Kidney epithelial cell (primary cell): Measurements from ENCODE around the gene RNH1. TPM values are rescaled to one million over a fixed set of nuclear protein-coding genes. Genes with fewer than 3 reads are reported as not detected.

ENCODE experiments used
- DNase-seq: peaks from one replicate; pipeline ENCODE4 v3.0.0-alpha.2; 2010; ENCODE audit warnings: low read depth
- H3K27me3 ChIP-seq: 2 replicates; pipeline ENCODE4 v1.6.0; 2011; ENCODE audit warnings: low read length; ENCODE audit not compliant: control insufficient read depth, insufficient read depth
- H3K36me3 ChIP-seq: 2 replicates; pipeline ENCODE4 v1.5.1; 2011; ENCODE audit warnings: low read length; ENCODE audit not compliant: control insufficient read depth, insufficient read depth
- H3K4me3 ChIP-seq: 2 replicates; pipeline ENCODE4 v1.5.1; 2011; ENCODE audit warnings: low read depth, mild to moderate bottlenecking, control low read depth, low read length
- total RNA-seq: library from RNA; depleted of rRNA; stranded (reverse); fragments of >200 nt; gene quantifications from 2 replicates; pipeline ENCODE4 v1.2.3, GENCODE V29; 2015
- TF ChIP-seq, protein P1 (sequence below): IDR thresholded peaks from 2 replicates; pipeline ENCODE4 v1.5.1; 2011; ENCODE audit warnings: mild to moderate bottlenecking, moderate library complexity, low read length, control low read depth, inconsistent platforms; ENCODE audit not compliant: insufficient read depth, poor library complexity, severe bottlenecking

The RNH1 gene
- total RNA-seq, 1 donor from 2014 or later, result 229 TPM

DNA sequence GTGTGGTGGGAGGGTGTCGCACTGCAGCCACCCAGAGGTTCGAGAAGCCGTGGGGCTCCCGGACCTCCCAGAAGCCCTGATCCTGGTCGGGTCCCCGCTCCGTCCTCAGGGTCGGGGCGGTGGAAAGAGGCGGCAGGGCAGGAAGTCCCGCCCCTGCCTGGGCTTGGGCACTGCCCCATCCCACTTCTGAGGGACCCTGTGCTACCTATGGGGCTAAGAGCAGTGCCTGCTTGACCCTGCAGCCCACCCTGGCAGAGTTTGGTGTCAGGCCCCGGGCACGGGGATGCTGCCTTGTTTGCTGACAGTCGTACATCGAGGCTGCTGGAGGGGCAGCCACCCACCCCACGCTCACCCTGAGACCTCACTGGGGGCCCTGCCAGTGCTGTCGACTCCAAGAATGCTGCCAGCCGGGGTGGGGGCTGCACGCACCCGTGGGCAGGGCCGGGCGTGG lies 19.4 kb downstream of the RNH1 start:
- no peak for DNase-seq
- Histone ChIP-seq H3K36me3 (no peaks in the 10 kb centered on the region), H3K27me3 (no peaks in the 10 kb centered on the region), H3K4me3 (no peak overlapping the region)
- TF ChIP-seq, protein P1, sequence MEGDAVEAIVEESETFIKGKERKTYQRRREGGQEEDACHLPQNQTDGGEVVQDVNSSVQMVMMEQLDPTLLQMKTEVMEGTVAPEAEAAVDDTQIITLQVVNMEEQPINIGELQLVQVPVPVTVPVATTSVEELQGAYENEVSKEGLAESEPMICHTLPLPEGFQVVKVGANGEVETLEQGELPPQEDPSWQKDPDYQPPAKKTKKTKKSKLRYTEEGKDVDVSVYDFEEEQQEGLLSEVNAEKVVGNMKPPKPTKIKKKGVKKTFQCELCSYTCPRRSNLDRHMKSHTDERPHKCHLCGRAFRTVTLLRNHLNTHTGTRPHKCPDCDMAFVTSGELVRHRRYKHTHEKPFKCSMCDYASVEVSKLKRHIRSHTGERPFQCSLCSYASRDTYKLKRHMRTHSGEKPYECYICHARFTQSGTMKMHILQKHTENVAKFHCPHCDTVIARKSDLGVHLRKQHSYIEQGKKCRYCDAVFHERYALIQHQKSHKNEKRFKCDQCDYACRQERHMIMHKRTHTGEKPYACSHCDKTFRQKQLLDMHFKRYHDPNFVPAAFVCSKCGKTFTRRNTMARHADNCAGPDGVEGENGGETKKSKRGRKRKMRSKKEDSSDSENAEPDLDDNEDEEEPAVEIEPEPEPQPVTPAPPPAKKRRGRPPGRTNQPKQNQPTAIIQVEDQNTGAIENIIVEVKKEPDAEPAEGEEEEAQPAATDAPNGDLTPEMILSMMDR, result no peak

DNA sequence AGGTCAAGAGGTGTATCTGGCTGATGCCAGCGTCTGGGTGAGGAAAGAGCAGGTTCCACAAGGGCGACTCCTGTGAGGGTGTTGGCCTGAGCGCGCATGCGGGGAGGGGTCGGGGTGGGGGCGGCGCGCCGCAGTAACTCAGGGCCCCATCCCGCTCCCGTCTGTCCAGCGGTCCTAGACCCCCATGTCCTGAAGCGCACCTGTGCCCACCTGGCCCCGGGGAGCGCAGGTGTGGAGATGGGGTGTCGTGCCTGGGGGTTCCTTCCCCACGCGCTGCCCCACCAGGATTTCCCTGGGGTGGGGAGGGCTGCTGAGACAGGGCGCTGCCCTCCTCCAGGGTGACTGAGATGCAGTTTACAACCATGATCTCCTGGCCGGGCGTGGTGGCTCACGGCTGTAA lies 20.9 kb downstream of the RNH1 start:
- Histone ChIP-seq H3K4me3 (no peak overlapping the region), H3K36me3 (no peaks in the 10 kb centered on the region), H3K27me3 (no peaks in the 10 kb centered on the region)
- DNase-seq, result no peak
- TF ChIP-seq, protein P1, result no peak

DNA sequence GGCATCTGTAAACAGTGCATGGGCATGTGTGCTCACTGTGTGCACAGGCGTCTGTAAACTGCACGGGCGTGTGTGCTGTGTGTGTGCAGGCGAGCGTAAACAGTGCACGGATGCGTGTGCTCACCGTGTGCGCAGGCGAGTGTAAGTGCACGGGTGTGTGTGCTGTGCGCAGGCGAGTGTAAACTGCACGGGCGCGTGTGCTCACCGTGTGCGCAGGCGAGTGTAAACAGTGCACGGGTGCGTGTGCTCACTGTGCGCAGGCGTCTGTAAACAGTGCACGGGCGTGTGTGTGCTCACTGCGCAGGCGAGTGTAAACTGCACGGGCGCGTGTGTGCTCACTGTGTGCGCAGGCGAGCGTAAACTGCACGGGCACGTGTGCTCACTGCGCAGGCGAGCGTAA lies 22.4 kb downstream of the RNH1 start:
- TF ChIP-seq, protein P1, result no peak

DNA sequence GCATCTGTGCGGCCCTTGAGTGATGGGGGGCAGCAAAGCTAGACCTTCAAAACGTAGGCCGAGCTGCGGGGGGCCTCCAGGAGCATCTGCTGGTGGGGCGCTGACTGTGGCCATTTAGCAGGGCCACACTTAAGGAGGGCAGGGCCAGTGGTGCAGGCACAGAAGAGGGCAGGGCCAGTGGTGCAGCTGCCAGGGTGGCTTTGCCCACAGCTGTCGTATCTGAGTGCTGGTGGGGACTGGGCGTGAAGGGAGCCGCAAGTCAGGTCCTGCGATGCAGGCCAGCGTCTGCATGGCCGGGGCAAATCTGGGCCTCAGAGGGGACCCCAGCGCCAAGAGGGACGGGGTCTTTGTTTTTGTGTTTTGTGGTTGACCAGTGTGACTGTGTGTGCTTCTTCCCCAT lies 27.7 kb downstream of the RNH1 start:
- TF ChIP-seq, protein P1, result no peak
- H3K36me3 ChIP-seq, result no peaks in the 10 kb centered on the region
- H3K27me3 ChIP-seq, result no peaks in the 10 kb centered on the region
- H3K4me3 ChIP-seq, result no peak overlapping the region
- DNase-seq, result no peak

More for the DNA sequence above, 22.4 kb downstream of the RNH1 start:
- Histone ChIP-seq H3K36me3 (no peaks in the 10 kb centered on the region), H3K27me3 (no peaks in the 10 kb centered on the region), H3K4me3 (no peak overlapping the region)
- DNase-seq, result no peak

DNA sequence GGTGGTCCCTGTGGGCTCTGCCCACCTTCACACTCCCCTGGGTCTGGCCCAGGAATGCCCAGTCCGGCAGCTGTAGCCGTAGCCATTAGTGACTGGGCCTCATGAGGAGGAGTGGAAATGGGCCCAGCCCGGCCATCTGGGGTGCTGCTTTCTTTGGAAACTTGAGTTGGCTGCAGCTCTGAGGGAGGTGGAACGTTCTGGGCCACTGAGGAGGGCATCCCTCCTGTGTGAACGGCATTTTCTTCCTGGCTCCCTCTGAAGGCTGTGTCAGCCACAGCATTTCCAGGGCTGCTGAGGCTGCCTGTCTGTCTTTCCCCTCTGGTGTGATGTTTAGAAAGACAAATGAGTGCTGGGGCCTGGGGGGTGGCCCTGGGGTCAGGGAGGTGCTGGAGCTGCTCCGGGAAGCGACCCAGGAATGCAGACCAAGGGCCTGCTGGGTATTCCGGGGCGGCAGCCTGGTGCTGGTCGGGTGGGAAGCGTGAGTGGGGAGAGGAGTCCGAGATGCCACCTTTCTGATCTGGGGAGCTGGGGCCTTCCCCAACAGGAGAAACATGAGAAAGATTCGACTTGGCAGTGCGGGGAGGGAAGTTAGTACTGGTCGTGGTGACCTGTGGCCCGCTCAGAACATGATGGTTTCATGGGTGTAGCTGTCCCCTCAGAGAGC lies 29.9 kb downstream of the RNH1 start:
- no peak for DNase-seq
- no peaks in the 10 kb centered on the region for H3K36me3 ChIP-seq
- no peak overlapping the region for H3K4me3 ChIP-seq
- TF ChIP-seq, protein P1, result no peak
- no peaks in the 10 kb centered on the region for H3K27me3 ChIP-seq

DNA sequence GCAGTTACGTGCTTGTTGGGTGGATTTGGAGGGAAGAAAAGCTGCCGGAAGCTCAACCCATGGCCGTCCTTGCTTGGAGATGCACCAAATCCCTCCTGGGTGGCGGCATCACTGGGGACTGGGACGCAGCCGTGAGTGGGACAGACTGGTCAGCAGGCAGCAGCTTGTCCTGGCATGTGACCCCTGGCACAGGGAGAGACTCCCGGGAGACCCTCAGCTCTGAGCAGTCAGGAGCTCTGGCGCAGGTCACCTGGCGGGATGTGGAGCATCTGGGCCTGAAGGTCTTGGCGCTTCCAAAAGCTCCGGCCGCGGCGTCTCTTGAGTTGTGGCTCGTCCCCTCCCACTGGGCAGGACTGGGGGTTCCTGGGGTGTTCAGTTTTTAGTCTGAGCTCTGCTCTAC lies 30.6 kb downstream of the RNH1 start:
- H3K27me3 ChIP-seq, result no peaks in the 10 kb centered on the region
- no peaks in the 10 kb centered on the region for H3K36me3 ChIP-seq
- no peak overlapping the region for H3K4me3 ChIP-seq
- DNase-seq, result no peak
- TF ChIP-seq, protein P1, result no peak
